Breast epithelium (tissue), 3 donors: ENCODE results near the gene RPS15.

Experiments
- CTCF ChIP-seq, 3 donors: fragments of 450-650 bp; IDR thresholded peaks; one replicate each; pipeline ENCODE4 v1.5.1; 2016 to 2017; ENCODE audit warnings: antibody characterized with exemption in 3 of 3, mild to moderate bottlenecking in 3 of 3, moderate library complexity in 3 of 3
- POLR2A ChIP-seq: fragments of 450-650 bp; IDR thresholded peaks from one replicate; pipeline ENCODE4 v1.6.1; 2016; ENCODE audit warnings: antibody characterized with exemption, mild to moderate bottlenecking, moderate library complexity
- POLR2AphosphoS5 ChIP-seq, 3 donors: sonication (generic); formaldehyde crosslinking; IDR thresholded peaks; one replicate each; pipeline ENCODE4 v1.6.1; 2017; ENCODE audit warnings: antibody characterized with exemption in 3 of 3

- no peak for TF ChIP-seq POLR2AphosphoS5 (IDR thresholded peaks at IDR 0.05)
- TF ChIP-seq CTCF (IDR thresholded peaks at IDR 0.05) = no peak
- no peak for TF ChIP-seq POLR2A
These were observed 29.0 kb downstream of the RPS15 start for GRCh38 chr19:1467215-1467489.
